ENCODE data around the gene GSN. TPM values are rescaled to one million over a fixed set of nuclear protein-coding genes. Genes with fewer than 3 reads are reported as not detected.

GSN gene
- total and polyA plus RNA-seq, 2 donors (not counting 1 experiment from before 2014, with no cell fraction given), result 38.4 to 45.4 TPM

DNA sequence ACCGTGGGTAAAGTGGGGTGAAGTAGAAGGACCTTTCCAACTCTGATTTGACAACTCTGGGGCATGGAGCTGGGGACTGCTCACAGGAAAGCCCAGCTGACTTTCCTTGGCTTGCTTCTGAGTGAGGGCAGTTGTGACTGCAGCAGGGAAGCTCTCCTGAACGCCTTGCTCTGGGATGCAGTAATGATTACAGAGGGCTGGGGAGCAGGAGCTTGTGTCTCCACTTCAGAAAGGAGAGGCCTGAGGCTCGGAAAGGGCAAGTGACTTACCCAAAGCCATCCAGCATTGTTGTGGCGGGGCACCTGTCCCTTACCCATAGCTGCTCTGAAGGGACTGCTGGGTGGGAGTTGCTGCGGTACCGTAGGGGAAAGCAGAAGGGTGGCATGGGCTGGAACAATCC is 41.2 kb downstream of the GSN start:
- CTCF ChIA-PET, result interaction anchor here (0.7 to 4.3 kb wide), 4 partner anchors 10 to 477 kb away, joined by 3 to 25 read pairs (median 3); no protein-coding TSS in a partner anchor
- Histone ChIP-seq H3K27me3 (replicated peaks in 1 of 4; ENCODE audit: control extremely low read depth in 1 of 4, control insufficient read depth in 3 of 4, insufficient read depth in 4 of 4, low read length in 3 of 4) (no peaks in the 10 kb centered on the region), H4K20me1 (ENCODE audit: control insufficient read depth, insufficient read depth, low read length, poor library complexity, severe bottlenecking) (no peaks in the 10 kb centered on the region), H3K4me1 (ENCODE audit: control insufficient read depth in 2 of 2, insufficient read depth in 2 of 2, low read length in 2 of 2) (no peaks in the 10 kb centered on the region), H3K9me3 (ENCODE audit: control extremely low read depth in 1 of 3, control insufficient read depth in 2 of 3, insufficient read depth in 1 of 3, low read length in 2 of 3) (no peaks in the 10 kb centered on the region), H3K4me3 (ENCODE audit: control extremely low read depth in 1 of 5, extremely low read depth in 1 of 5, insufficient read depth in 1 of 5, low read depth in 2 of 5, low read length in 4 of 5) (no peak overlapping the region), H3K36me3 (replicated peaks in 1 of 2; ENCODE audit: control extremely low read depth in 1 of 2, control insufficient read depth in 1 of 2, extremely low read depth in 1 of 2, insufficient read depth in 2 of 2, low read length in 1 of 2) (peaks cover 0 to 45% of the 10 kb centered on the region in 2 experiments), H3K9ac (ENCODE audit: low read length) (no peak overlapping the region), H3K4me2 (replicated peaks; ENCODE audit: low read depth, low read length, poor library complexity, severe bottlenecking) (no peak overlapping the region), H2AFZ (ENCODE audit: insufficient read depth, low read depth, low read length, poor library complexity, severe bottlenecking) (no peak overlapping the region), H3K79me2 (ENCODE audit: control insufficient read depth, insufficient read depth, low read length) (no peaks in the 10 kb centered on the region), H3K27ac (ENCODE audit: low read length in 2 of 2) (no peak overlapping the region)
- H3K4me1 Mint-ChIP-seq, result no peaks in the 10 kb centered on the region
- POLR2A ChIA-PET, result no interaction called here
- TF ChIP-seq, protein P1, sequence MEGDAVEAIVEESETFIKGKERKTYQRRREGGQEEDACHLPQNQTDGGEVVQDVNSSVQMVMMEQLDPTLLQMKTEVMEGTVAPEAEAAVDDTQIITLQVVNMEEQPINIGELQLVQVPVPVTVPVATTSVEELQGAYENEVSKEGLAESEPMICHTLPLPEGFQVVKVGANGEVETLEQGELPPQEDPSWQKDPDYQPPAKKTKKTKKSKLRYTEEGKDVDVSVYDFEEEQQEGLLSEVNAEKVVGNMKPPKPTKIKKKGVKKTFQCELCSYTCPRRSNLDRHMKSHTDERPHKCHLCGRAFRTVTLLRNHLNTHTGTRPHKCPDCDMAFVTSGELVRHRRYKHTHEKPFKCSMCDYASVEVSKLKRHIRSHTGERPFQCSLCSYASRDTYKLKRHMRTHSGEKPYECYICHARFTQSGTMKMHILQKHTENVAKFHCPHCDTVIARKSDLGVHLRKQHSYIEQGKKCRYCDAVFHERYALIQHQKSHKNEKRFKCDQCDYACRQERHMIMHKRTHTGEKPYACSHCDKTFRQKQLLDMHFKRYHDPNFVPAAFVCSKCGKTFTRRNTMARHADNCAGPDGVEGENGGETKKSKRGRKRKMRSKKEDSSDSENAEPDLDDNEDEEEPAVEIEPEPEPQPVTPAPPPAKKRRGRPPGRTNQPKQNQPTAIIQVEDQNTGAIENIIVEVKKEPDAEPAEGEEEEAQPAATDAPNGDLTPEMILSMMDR (IDR thresholded peaks at IDR 0.05), result no peak
- no peak for TF ChIP-seq EZH2 (IDR thresholded peaks at IDR 0.05; ENCODE audit: borderline replicate concordance, insufficient read depth, low read depth, low read length, poor library complexity, severe bottlenecking)
- intact Hi-C loops (cut with micrococcal nuclease), result no loop called here
- WGBS (ENCODE audit: insufficient coverage), result 92% methylated on average over 6 of the region's 6 CpGs
- ATAC-seq (ENCODE audit: low read depth) (no peak), DNase-seq (no peak)
- no peak overlapping the region for H3K4me3 Mint-ChIP-seq
- no peaks in the 10 kb centered on the region for H3K9me3 Mint-ChIP-seq (ENCODE audit: insufficient read depth)
- no peaks in the 10 kb centered on the region for H3K27me3 Mint-ChIP-seq
- no peak overlapping the region for H3K27ac Mint-ChIP-seq

- no peaks in the 10 kb centered on the region for H3K4me1 ChIP-seq (ENCODE audit: control insufficient read depth in 2 of 2, insufficient read depth in 2 of 2, low read length in 2 of 2)
- POLR2A ChIA-PET, result no interaction called here
- no peaks in the 10 kb centered on the region for H4K20me1 ChIP-seq (ENCODE audit: control insufficient read depth, insufficient read depth, low read length, poor library complexity, severe bottlenecking)
- DNase-seq (no peak), ATAC-seq (ENCODE audit: low read depth) (no peak)
- no peak overlapping the region for H3K4me3 Mint-ChIP-seq
- intact Hi-C loops (cut with micrococcal nuclease), result no loop called here
- H3K27me3 Mint-ChIP-seq, result no peaks in the 10 kb centered on the region
- H3K79me2 ChIP-seq (ENCODE audit: control insufficient read depth, insufficient read depth, low read length), result no peaks in the 10 kb centered on the region
- H3K36me3 ChIP-seq (replicated peaks in 1 of 2; ENCODE audit: control extremely low read depth in 1 of 2, control insufficient read depth in 1 of 2, extremely low read depth in 1 of 2, insufficient read depth in 2 of 2, low read length in 1 of 2), result peaks cover 0 to 39% of the 10 kb centered on the region in 2 experiments
- no peak overlapping the region for H2AFZ ChIP-seq (ENCODE audit: insufficient read depth, low read depth, low read length, poor library complexity, severe bottlenecking)
- H3K27me3 ChIP-seq (replicated peaks in 1 of 4; ENCODE audit: control extremely low read depth in 1 of 4, control insufficient read depth in 3 of 4, insufficient read depth in 4 of 4, low read length in 3 of 4), result no peaks in the 10 kb centered on the region
- no peaks in the 10 kb centered on the region for H3K9me3 ChIP-seq (ENCODE audit: control extremely low read depth in 1 of 3, control insufficient read depth in 2 of 3, insufficient read depth in 1 of 3, low read length in 2 of 3)
- H3K9ac ChIP-seq (ENCODE audit: low read length), result no peak overlapping the region
- H3K9me3 Mint-ChIP-seq (ENCODE audit: insufficient read depth), result no peaks in the 10 kb centered on the region
- CTCF ChIA-PET, result interaction anchor here (0.7 to 4.3 kb wide), 4 partner anchors 9 to 477 kb away, joined by 3 to 25 read pairs (median 3); no protein-coding TSS in a partner anchor
- no peak overlapping the region for H3K27ac Mint-ChIP-seq
- 97% methylated on average over 5 of the region's 7 CpGs for WGBS (ENCODE audit: insufficient coverage)
- no peak overlapping the region for H3K4me3 ChIP-seq (ENCODE audit: control extremely low read depth in 1 of 5, extremely low read depth in 1 of 5, insufficient read depth in 1 of 5, low read depth in 2 of 5, low read length in 4 of 5)
- TF ChIP-seq EZH2 (IDR thresholded peaks at IDR 0.05; ENCODE audit: borderline replicate concordance, insufficient read depth, low read depth, low read length, poor library complexity, severe bottlenecking), result no peak
- TF ChIP-seq, protein P1 (IDR thresholded peaks at IDR 0.05), result no peak
- H3K27ac ChIP-seq (ENCODE audit: low read length in 2 of 2), result no peak overlapping the region
- no peaks in the 10 kb centered on the region for H3K4me1 Mint-ChIP-seq
- H3K4me2 ChIP-seq (replicated peaks; ENCODE audit: low read depth, low read length, poor library complexity, severe bottlenecking), result no peak overlapping the region
Observed at GRCh38 chr9:121309833-121310425, 42.0 kb downstream of the GSN start.
